HepG2 (cell line): Measurements from ENCODE around the gene SSNA1. TPM values are rescaled to one million over a fixed set of nuclear protein-coding genes. Genes with fewer than 3 reads are reported as not detected.

ENCODE experiments used
- GATAD1 ChIP-seq: IDR thresholded peaks from 2 replicates; pipeline ENCODE4 v1.6.1; 2016; ENCODE audit warnings: missing genetic modification reagents, missing compliant biosample characterization
- HIVEP1 ChIP-seq: sonication (generic); formaldehyde crosslinking; IDR thresholded peaks from 2 replicates; pipeline ENCODE4 v1.4.0; 2020; ENCODE audit warnings: mild to moderate bottlenecking, missing genetic modification reagents
- KDM5B ChIP-seq: sonication (generic); formaldehyde crosslinking; IDR thresholded peaks from 2 replicates; pipeline ENCODE4 v1.4.0; 2020; ENCODE audit warnings: missing genetic modification reagents, mild to moderate bottlenecking, borderline replicate concordance
- REL ChIP-seq: sonication (generic); formaldehyde crosslinking; conservative IDR thresholded peaks from 2 replicates; pipeline ENCODE4 v1.8.0; 2022; ENCODE audit warnings: mild to moderate bottlenecking, missing genetic modification reagents, moderate library complexity
- ZNF33B ChIP-seq: sonication (generic); formaldehyde crosslinking; IDR thresholded peaks from 2 replicates; pipeline ENCODE4 v1.5.1; 2020; ENCODE audit warnings: mild to moderate bottlenecking, missing genetic modification reagents
- ZNF44 ChIP-seq: sonication (generic); formaldehyde crosslinking; IDR thresholded peaks from 2 replicates; pipeline ENCODE4 v1.5.1; 2020; ENCODE audit warnings: mild to moderate bottlenecking, missing genetic modification reagents
- ZNF577 ChIP-seq: sonication (generic); formaldehyde crosslinking; IDR thresholded peaks from 2 replicates; pipeline ENCODE4 v1.4.0; 2020; ENCODE audit warnings: mild to moderate bottlenecking, low read depth, missing genetic modification reagents, borderline replicate concordance
- ZNF605 ChIP-seq: sonication (generic); formaldehyde crosslinking; IDR thresholded peaks from 2 replicates; pipeline ENCODE4 v1.8.0; 2022; ENCODE audit warnings: mild to moderate bottlenecking, missing genetic modification reagents
- ZNF747 ChIP-seq: sonication (generic); formaldehyde crosslinking; IDR thresholded peaks from 2 replicates; pipeline ENCODE4 v1.8.1; 2023; ENCODE audit warnings: missing genetic modification reagents, mild to moderate bottlenecking, borderline replicate concordance
- polyA plus RNA-seq, 8 experiments: library from polyadenylated mRNA; depleted of rRNA in 3 of 8; stranded (reverse) in 7 of 8; unstranded in 1 of 8; fragments of >200 nt; fragmentation: Illumina TruSeq in 4 of 8; extraction: Trizol in 4 of 8; gene quantifications; 2 replicates each; pipeline versions ENCODE4 v1.2.1 to v1.2.3, GENCODE V29; 2011 to 2016; ENCODE audit warnings: low read depth in 4 of 8, missing spikeins in 1 of 8, mixed read lengths in 1 of 8; ENCODE audit not compliant: insufficient read depth in 1 of 8
- total RNA-seq, 5 experiments: library from RNA; depleted of rRNA; stranded (reverse); fragments of >200 nt; fragmentation: Illumina TruSeq; extraction: Trizol; gene quantifications; 2 replicates each; pipeline ENCODE4 v1.2.3, GENCODE V29; 2016; ENCODE audit warnings: low read depth in 1 of 5
- TF ChIP-seq, protein P1 (sequence below): sonication (generic); formaldehyde crosslinking; IDR thresholded peaks from 2 replicates; pipeline ENCODE4 v1.5.1; 2020; ENCODE audit warnings: missing genetic modification reagents, mild to moderate bottlenecking, borderline replicate concordance
- TF ChIP-seq, protein P2 (sequence below): sonication (generic); formaldehyde crosslinking; IDR thresholded peaks from 2 replicates; pipeline ENCODE4 v1.5.0; 2020; ENCODE audit warnings: missing genetic modification reagents
- TF ChIP-seq, protein P3 (sequence below): sonication (generic); formaldehyde crosslinking; IDR thresholded peaks from 2 replicates; pipeline ENCODE4 v1.5.0; 2020; ENCODE audit warnings: mild to moderate bottlenecking, missing genetic modification reagents
- TF ChIP-seq, protein P4 (sequence below): sonication (generic); formaldehyde crosslinking; IDR thresholded peaks from 2 replicates; pipeline ENCODE4 v1.8.0; 2022; ENCODE audit warnings: mild to moderate bottlenecking, missing genetic modification reagents, moderate library complexity
- TF ChIP-seq, protein P5 (sequence below): sonication (generic); formaldehyde crosslinking; IDR thresholded peaks from 2 replicates; pipeline ENCODE4 v1.8.0; 2022; ENCODE audit warnings: low read depth, missing genetic modification reagents
- TF ChIP-seq, protein P6 (sequence below): sonication (generic); formaldehyde crosslinking; IDR thresholded peaks from 2 replicates; pipeline ENCODE4 v1.8.1; 2023; ENCODE audit warnings: mild to moderate bottlenecking, moderate library complexity, missing genetic modification reagents
- TF ChIP-seq, protein P7 (sequence below): sonication (generic); formaldehyde crosslinking; IDR thresholded peaks from 2 replicates; pipeline ENCODE4 v1.5.0; 2020; ENCODE audit warnings: missing genetic modification reagents

The SSNA1 gene
- total and polyA plus RNA-seq, 2 of the 13 experiments (the other 11 are each of a cell fraction or from before 2014, with no cell fraction given) = 35.9 to 49.4 TPM

DNA sequence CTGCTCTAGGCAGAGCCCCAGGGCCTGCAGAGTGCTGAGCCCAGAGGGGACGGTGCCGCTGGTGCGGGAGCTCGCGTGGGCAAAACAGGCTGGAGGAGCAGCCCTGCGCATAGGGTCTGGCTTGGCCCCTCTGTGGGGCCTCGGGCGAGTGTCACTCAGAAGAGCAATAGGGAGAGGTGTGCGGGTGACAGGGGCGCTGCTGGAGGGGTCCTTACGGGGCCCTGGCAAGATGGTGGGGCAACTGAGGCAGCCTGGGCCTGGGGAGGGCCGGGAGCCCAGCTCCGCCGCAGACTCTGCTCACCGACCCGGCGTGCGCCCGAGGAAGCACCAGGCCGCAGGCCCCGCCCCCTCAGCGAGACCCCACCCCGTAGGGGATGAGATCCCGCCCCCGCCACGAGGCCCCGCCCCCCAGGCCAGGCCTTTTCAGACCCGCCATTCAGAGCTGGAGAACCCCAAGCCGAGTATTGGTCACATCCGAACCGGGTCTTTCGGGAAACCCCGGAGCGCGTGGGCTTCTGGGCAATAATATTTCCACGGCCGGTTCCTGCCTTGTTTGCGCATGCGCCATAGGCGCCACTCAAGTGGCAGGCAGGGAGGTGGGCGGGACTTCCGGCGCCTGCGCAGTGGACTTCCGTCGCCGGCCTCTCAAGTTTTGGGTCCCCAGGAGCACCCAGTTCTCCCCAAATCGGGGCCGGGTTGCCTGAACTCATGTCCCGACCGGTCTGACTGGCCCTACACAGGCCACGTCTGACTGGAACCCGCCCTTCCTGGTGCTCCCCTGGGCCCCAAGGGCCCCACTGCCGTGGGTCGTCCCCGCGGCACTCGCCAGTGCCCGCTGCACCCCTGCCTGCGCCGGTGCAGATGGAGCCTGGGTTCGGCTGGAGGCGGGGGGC, 34.8 kb downstream of the SSNA1 start (continued):
- TF ChIP-seq, protein P1, sequence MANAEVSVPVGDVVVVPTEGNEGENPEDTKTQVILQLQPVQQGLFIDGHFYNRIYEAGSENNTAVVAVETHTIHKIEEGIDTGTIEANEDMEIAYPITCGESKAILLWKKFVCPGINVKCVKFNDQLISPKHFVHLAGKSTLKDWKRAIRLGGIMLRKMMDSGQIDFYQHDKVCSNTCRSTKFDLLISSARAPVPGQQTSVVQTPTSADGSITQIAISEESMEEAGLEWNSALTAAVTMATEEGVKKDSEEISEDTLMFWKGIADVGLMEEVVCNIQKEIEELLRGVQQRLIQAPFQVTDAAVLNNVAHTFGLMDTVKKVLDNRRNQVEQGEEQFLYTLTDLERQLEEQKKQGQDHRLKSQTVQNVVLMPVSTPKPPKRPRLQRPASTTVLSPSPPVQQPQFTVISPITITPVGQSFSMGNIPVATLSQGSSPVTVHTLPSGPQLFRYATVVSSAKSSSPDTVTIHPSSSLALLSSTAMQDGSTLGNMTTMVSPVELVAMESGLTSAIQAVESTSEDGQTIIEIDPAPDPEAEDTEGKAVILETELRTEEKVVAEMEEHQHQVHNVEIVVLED (CRISPR knock-in tag) = 0 out of 2 replicates have a peak, but pooled peaks have one; percentile 27
- no peak for TF ChIP-seq REL (CRISPR knock-in tag)
- no peak for TF ChIP-seq ZNF747 (CRISPR knock-in tag)
- TF ChIP-seq, protein P2, sequence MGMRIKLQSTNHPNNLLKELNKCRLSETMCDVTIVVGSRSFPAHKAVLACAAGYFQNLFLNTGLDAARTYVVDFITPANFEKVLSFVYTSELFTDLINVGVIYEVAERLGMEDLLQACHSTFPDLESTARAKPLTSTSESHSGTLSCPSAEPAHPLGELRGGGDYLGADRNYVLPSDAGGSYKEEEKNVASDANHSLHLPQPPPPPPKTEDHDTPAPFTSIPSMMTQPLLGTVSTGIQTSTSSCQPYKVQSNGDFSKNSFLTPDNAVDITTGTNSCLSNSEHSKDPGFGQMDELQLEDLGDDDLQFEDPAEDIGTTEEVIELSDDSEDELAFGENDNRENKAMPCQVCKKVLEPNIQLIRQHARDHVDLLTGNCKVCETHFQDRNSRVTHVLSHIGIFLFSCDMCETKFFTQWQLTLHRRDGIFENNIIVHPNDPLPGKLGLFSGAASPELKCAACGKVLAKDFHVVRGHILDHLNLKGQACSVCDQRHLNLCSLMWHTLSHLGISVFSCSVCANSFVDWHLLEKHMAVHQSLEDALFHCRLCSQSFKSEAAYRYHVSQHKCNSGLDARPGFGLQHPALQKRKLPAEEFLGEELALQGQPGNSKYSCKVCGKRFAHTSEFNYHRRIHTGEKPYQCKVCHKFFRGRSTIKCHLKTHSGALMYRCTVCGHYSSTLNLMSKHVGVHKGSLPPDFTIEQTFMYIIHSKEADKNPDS (CRISPR knock-in tag) = no peak
- TF ChIP-seq, protein P3, sequence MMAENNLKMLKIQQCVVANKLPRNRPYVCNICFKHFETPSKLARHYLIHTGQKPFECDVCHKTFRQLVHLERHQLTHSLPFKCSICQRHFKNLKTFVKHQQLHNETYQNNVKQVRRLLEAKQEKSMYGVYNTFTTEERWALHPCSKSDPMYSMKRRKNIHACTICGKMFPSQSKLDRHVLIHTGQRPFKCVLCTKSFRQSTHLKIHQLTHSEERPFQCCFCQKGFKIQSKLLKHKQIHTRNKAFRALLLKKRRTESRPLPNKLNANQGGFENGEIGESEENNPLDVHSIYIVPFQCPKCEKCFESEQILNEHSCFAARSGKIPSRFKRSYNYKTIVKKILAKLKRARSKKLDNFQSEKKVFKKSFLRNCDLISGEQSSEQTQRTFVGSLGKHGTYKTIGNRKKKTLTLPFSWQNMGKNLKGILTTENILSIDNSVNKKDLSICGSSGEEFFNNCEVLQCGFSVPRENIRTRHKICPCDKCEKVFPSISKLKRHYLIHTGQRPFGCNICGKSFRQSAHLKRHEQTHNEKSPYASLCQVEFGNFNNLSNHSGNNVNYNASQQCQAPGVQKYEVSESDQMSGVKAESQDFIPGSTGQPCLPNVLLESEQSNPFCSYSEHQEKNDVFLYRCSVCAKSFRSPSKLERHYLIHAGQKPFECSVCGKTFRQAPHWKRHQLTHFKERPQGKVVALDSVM = 0 out of 2 replicates have a peak, but pooled peaks have one; percentile 18
- TF ChIP-seq, protein P4, sequence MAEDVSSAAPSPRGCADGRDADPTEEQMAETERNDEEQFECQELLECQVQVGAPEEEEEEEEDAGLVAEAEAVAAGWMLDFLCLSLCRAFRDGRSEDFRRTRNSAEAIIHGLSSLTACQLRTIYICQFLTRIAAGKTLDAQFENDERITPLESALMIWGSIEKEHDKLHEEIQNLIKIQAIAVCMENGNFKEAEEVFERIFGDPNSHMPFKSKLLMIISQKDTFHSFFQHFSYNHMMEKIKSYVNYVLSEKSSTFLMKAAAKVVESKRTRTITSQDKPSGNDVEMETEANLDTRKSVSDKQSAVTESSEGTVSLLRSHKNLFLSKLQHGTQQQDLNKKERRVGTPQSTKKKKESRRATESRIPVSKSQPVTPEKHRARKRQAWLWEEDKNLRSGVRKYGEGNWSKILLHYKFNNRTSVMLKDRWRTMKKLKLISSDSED (CRISPR knock-in tag) = no peak
- TF ChIP-seq, protein P5, sequence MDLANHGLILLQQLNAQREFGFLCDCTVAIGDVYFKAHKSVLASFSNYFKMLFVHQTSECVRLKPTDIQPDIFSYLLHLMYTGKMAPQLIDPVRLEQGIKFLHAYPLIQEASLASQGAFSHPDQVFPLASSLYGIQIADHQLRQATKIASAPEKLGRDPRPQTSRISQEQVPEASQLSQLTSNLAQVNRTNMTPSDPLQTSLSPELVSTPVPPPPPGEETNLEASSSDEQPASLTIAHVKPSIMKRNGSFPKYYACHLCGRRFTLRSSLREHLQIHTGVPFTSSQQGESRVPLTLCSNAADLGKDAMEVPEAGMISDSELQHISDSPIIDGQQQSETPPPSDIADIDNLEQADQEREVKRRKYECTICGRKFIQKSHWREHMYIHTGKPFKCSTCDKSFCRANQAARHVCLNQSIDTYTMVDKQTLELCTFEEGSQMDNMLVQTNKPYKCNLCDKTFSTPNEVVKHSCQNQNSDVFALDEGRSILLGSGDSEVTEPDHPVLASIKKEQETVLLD = peak; percentile 6; the same call in 1 of the 2 replicates
- TF ChIP-seq, protein P6, sequence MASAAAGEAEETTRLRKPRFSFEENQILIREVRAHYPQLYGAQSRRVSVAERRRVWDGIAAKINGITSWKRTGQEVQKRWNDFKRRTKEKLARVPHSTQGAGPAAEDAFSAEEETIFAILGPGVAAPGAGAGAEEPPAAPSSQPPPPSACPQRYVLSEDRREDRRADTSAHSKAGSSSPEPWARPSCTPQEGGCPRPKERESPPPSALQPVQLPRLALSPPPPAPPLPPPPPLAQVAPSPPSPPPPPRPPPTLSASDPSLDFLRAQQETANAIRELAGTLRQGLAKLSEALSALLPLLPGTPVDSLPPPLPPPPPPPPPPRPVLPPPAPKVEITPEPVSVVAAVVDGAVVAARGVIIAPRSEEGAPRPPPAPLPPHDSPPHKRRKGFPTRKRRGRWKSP (CRISPR knock-in tag) = peak; percentile 61; the same call in 1 of the 2 replicates
- TF ChIP-seq ZNF44 (CRISPR knock-in tag) = no peak
- no peak for TF ChIP-seq ZNF577
- TF ChIP-seq, protein P7, sequence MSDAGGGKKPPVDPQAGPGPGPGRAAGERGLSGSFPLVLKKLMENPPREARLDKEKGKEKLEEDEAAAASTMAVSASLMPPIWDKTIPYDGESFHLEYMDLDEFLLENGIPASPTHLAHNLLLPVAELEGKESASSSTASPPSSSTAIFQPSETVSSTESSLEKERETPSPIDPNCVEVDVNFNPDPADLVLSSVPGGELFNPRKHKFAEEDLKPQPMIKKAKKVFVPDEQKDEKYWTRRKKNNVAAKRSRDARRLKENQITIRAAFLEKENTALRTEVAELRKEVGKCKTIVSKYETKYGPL (CRISPR knock-in tag) = no peak
- TF ChIP-seq GATAD1 = peak; percentile 83
- TF ChIP-seq ZNF33B (CRISPR knock-in tag) = no peak
- TF ChIP-seq HIVEP1 = peak; percentile 53; the same call in 1 of the 2 replicates
- no peak; the same call in 1 of the 2 replicates for TF ChIP-seq KDM5B (CRISPR knock-in tag)
- 0 out of 2 replicates have a peak, but pooled peaks have one; percentile 14 for TF ChIP-seq ZNF605
